PFSK-1 (cell line): ENCODE results near the gene SORBS2.

Experiments
- POLR2AphosphoS5 ChIP-seq: IDR thresholded peaks from 2 replicates; pipeline ENCODE4 v1.6.1; 2012; ENCODE audit warnings: low read depth, mild to moderate bottlenecking, control low read depth, low read length, moderate library complexity
- TAF1 ChIP-seq: IDR thresholded peaks from 2 replicates; pipeline ENCODE4 v1.6.1; 2012; ENCODE audit warnings: low read length, control low read depth, borderline replicate concordance; ENCODE audit not compliant: insufficient read depth

- TF ChIP-seq TAF1 (no peak), POLR2AphosphoS5 (no peak)
Measured at GRCh38 chr4:185835336-185835735, 23.3 kb upstream of the SORBS2 start.
